Skeletal muscle satellite cell (primary cell): ENCODE results near the gene SLC5A3.

Experiments
- H3K27me3 ChIP-seq: 2 replicates; pipeline ENCODE4 v1.7.0; 2013; ENCODE audit warnings: low read length; ENCODE audit not compliant: control insufficient read depth, insufficient read depth
- H3K36me3 ChIP-seq: 2 replicates; pipeline ENCODE4 v1.7.0; 2013; ENCODE audit warnings: mild to moderate bottlenecking, control low read depth, low read length; ENCODE audit not compliant: insufficient read depth
- H3K4me1 ChIP-seq: 2 replicates; pipeline ENCODE4 v1.7.0; 2013; ENCODE audit warnings: low read length; ENCODE audit not compliant: control insufficient read depth, insufficient read depth
- H3K4me2 ChIP-seq: 2 replicates; pipeline ENCODE4 v1.7.0; 2013; ENCODE audit warnings: mild to moderate bottlenecking, low read length
- H3K4me3 ChIP-seq: 2 replicates; pipeline ENCODE4 v1.7.0; 2013; ENCODE audit warnings: low read length
- H3K9ac ChIP-seq: 2 replicates; pipeline ENCODE4 v1.7.0; 2013; ENCODE audit warnings: mild to moderate bottlenecking, low read depth, low read length, moderate library complexity
- H3K9me3 ChIP-seq: replicated peaks from 2 replicates; pipeline ENCODE4 v1.7.0; 2013; ENCODE audit warnings: mild to moderate bottlenecking, control low read depth, low read length

The SLC5A3 gene

DNA sequence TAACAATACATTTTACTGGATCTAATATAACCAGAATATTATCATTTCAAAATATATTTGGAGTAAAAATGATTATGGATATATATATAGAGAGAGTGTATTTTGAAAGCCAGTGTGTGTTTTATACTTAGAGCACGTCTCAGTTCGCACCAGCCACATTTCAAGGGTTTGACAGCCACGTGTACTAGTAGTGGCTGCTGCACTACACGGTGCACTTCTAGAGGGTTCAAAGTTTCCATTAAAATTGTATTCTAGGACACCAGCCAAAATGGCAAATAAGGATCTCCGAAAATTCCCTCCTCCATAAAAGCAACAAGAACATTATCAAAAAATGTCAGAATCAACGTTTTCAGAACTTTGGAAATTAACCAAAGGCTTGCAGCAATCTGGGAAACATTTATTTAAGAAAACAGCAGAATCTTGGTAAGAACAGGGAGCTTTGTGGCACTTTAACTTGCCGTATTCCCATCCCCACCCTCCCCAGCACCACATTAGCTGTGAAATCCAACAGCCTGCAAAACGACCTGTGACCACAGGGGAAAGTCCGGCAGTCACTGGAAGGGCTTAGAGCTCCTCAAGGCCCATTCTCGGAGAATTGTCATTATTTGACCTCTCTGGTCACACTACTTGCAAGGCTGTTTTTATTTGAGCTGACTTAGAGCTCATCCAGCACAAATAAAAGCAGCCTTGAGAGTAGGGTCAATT lies 33.5 kb upstream of the SLC5A3 start:
- no peak overlapping the region for H3K4me3 ChIP-seq

GRCh38 chr21:34042735-34043134 lies 30.6 kb upstream of the SLC5A3 start:
- Histone ChIP-seq H3K4me2 (no peak overlapping the region), H3K36me3 (no peaks in the 10 kb centered on the region), H3K4me3 (no peak overlapping the region), H3K27me3 (no peaks in the 10 kb centered on the region), H3K9ac (no peak overlapping the region), H3K4me1 (peaks cover 4% of the 10 kb centered on the region), H3K9me3 (no peaks in the 10 kb centered on the region)

More for the DNA sequence above, 33.5 kb upstream of the SLC5A3 start:
- Histone ChIP-seq H3K36me3 (no peaks in the 10 kb centered on the region), H3K4me1 (peaks cover 14% of the 10 kb centered on the region), H3K27me3 (no peaks in the 10 kb centered on the region), H3K4me2 (no peak overlapping the region), H3K9ac (no peak overlapping the region), H3K9me3 (no peaks in the 10 kb centered on the region)

GRCh38 chr21:34043333-34043732 lies 30.0 kb upstream of the SLC5A3 start:
- Histone ChIP-seq H3K27me3 (no peaks in the 10 kb centered on the region), H3K4me3 (no peak overlapping the region), H3K9ac (no peak overlapping the region), H3K4me2 (no peak overlapping the region), H3K9me3 (no peaks in the 10 kb centered on the region), H3K4me1 (no peaks in the 10 kb centered on the region), H3K36me3 (no peaks in the 10 kb centered on the region)

- Histone ChIP-seq H3K4me2 (no peak overlapping the region), H3K4me1 (no peaks in the 10 kb centered on the region), H3K27me3 (no peaks in the 10 kb centered on the region), H3K4me3 (no peak overlapping the region), H3K36me3 (no peaks in the 10 kb centered on the region), H3K9ac (no peak overlapping the region), H3K9me3 (no peaks in the 10 kb centered on the region)
These were observed 26.5 kb upstream of the SLC5A3 start for GRCh38 chr21:34046917-34047316.

DNA sequence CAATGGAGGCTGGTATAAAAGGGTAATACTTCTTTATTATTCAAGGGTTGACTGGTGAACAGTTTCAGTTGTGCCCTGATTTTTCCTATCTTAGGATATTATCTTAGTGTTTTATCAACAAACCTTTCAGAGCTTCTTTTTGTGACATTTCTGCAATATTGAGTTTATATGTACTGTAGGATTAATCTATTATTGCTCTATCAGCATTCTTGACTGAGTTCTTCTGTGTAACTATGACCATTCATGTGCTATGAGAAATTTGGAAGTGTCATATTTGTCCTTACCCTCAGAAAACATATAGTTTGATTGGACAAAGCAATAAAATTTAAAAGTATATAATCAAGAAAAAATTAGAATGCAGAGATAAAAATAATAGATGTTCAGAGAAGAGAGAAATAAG lies 25.5 kb upstream of the SLC5A3 start:
- Histone ChIP-seq H3K36me3 (no peaks in the 10 kb centered on the region), H3K27me3 (no peaks in the 10 kb centered on the region), H3K9ac (no peak overlapping the region), H3K9me3 (no peaks in the 10 kb centered on the region), H3K4me1 (no peaks in the 10 kb centered on the region), H3K4me2 (no peak overlapping the region), H3K4me3 (no peak overlapping the region)

DNA sequence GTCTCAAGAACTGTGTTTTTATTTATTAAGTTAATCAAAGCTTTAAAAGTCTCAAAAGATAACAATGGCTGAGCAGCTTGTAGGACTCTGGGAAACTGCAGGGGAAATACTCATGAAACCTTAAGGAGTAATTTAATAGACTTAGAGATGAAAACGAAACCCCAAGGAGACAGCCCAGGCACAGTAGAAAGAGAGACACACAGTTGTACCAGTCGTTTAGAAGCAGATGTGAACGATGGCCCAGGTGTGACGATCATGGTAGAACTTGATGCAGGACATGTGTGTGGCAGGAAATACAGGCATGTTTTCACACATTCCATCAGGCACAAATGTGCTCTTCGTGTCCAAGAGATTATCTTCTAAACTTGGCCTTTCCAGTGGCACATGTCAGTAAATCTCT lies 21.2 kb upstream of the SLC5A3 start:
- Histone ChIP-seq H3K9ac (no peak overlapping the region), H3K4me1 (no peaks in the 10 kb centered on the region), H3K27me3 (no peaks in the 10 kb centered on the region), H3K4me3 (no peak overlapping the region), H3K9me3 (no peaks in the 10 kb centered on the region), H3K36me3 (no peaks in the 10 kb centered on the region), H3K4me2 (no peak overlapping the region)

GRCh38 chr21:34054259-34054658 lies 19.1 kb upstream of the SLC5A3 start:
- Histone ChIP-seq H3K4me2 (no peak overlapping the region), H3K4me3 (no peak overlapping the region), H3K36me3 (no peaks in the 10 kb centered on the region)

DNA sequence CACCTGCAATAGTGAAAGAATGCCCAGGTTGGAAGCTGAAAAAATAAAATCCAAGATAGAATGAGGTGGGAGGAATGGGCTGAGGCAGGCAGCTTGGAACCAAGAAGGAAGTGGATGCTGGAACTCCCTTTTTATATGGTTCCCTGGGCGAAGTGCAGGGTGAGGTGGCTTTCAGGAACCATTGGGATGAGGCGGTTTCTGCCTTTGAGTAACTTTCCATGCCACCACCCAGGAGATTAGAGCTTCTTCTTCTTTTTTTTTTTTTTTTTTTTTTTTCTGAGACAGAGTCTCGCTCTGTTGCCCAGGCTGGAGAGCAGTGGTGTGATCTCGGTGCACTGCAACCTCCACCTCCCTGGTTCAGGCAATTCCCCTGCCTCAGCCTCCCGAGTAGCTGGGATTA lies 17.8 kb upstream of the SLC5A3 start:
- H3K4me3 ChIP-seq = no peak overlapping the region
- H3K27me3 ChIP-seq = no peaks in the 10 kb centered on the region
- no peak overlapping the region for H3K4me2 ChIP-seq
- no peak overlapping the region for H3K9ac ChIP-seq
- no peaks in the 10 kb centered on the region for H3K9me3 ChIP-seq
- no peaks in the 10 kb centered on the region for H3K4me1 ChIP-seq
- H3K36me3 ChIP-seq = no peaks in the 10 kb centered on the region

More at GRCh38 chr21:34054259-34054658, 19.1 kb upstream of the SLC5A3 start:
- H3K9me3 ChIP-seq = no peaks in the 10 kb centered on the region
- H3K27me3 ChIP-seq = no peaks in the 10 kb centered on the region
- H3K4me1 ChIP-seq = no peaks in the 10 kb centered on the region
- no peak overlapping the region for H3K9ac ChIP-seq

GRCh38 chr21:34061983-34062382 lies 11.4 kb upstream of the SLC5A3 start:
- Histone ChIP-seq H3K4me1 (no peaks in the 10 kb centered on the region), H3K4me2 (no peak overlapping the region), H3K4me3 (no peak overlapping the region), H3K36me3 (no peaks in the 10 kb centered on the region), H3K27me3 (peaks cover 4% of the 10 kb centered on the region), H3K9me3 (no peaks in the 10 kb centered on the region), H3K9ac (no peak overlapping the region)

GRCh38 chr21:34065027-34065426 lies 8.4 kb upstream of the SLC5A3 start:
- no peak overlapping the region for H3K4me3 ChIP-seq
- peaks cover 7% of the 10 kb centered on the region for H3K27me3 ChIP-seq
- H3K4me2 ChIP-seq = no peak overlapping the region
- no peaks in the 10 kb centered on the region for H3K4me1 ChIP-seq
- no peak overlapping the region for H3K9ac ChIP-seq
- H3K9me3 ChIP-seq = no peaks in the 10 kb centered on the region
- H3K36me3 ChIP-seq = no peaks in the 10 kb centered on the region

- Histone ChIP-seq H3K4me1 (peaks cover 23% of the 10 kb centered on the region), H3K36me3 (peaks cover 3% of the 10 kb centered on the region), H3K4me3 (no peak overlapping the region), H3K9ac (no peak overlapping the region), H3K4me2 (no peak overlapping the region), H3K9me3 (no peaks in the 10 kb centered on the region), H3K27me3 (peaks cover 3% of the 10 kb centered on the region)
These were observed 1.7 kb upstream of the SLC5A3 start for GRCh38 chr21:34071683-34072082.
